Astrocyte (in vitro differentiated cells and primary cell): ENCODE measurements around the gene ENTPD8. TPM values are rescaled to one million over a fixed set of nuclear protein-coding genes. Genes with fewer than 3 reads are reported as not detected.

Experiments used
- DNase-seq: peaks from one replicate; pipeline ENCODE4 v3.0.0-alpha.2; 2010; ENCODE audit warnings: low read depth
- FAIRE-seq: peaks from 2 replicates; lab custom pipeline; 2011; peaks lifted over from hg19 to GRCh38; lab: Jason Lieb, UNC
- H2AFZ ChIP-seq: 2 replicates; pipeline ENCODE4 v1.6.0; 2012; ENCODE audit warnings: low read depth, low read length, inconsistent platforms
- H3K27ac ChIP-seq: 2 replicates; pipeline ENCODE4 v1.5.1; 2011; ENCODE audit warnings: low read depth, low read length, inconsistent platforms
- H3K27me3 ChIP-seq: 2 replicates; pipeline ENCODE4 v1.6.0; 2011; ENCODE audit warnings: low read length, inconsistent platforms; ENCODE audit not compliant: insufficient read depth
- H3K36me3 ChIP-seq: 2 replicates; pipeline ENCODE4 v1.5.1; 2011; ENCODE audit warnings: low read length, inconsistent platforms; ENCODE audit not compliant: insufficient read depth
- H3K4me1 ChIP-seq: 2 replicates; pipeline ENCODE4 v1.5.1; 2011; ENCODE audit warnings: low read length, inconsistent platforms; ENCODE audit not compliant: insufficient read depth
- H3K4me2 ChIP-seq: 2 replicates; pipeline ENCODE4 v1.6.0; 2012; ENCODE audit warnings: low read length, inconsistent platforms
- H3K4me3 ChIP-seq: 2 replicates; pipeline ENCODE4 v1.5.1; 2011; ENCODE audit warnings: low read depth, mild to moderate bottlenecking, low read length, inconsistent platforms; ENCODE audit not compliant: insufficient read depth
- H3K79me2 ChIP-seq: 2 replicates; pipeline ENCODE4 v1.6.0; 2012; ENCODE audit warnings: mild to moderate bottlenecking, low read length, inconsistent platforms; ENCODE audit not compliant: insufficient read depth
- H3K9ac ChIP-seq: 2 replicates; pipeline ENCODE4 v1.6.0; 2012; ENCODE audit warnings: mild to moderate bottlenecking, low read length, inconsistent platforms
- H3K9me3 ChIP-seq: 2 replicates; pipeline ENCODE4 v1.5.1; 2012; ENCODE audit warnings: low read depth, mild to moderate bottlenecking, low read length, inconsistent platforms; ENCODE audit not compliant: insufficient read depth
- H4K20me1 ChIP-seq: 2 replicates; pipeline ENCODE4 v1.6.0; 2012; ENCODE audit warnings: low read length, inconsistent platforms; ENCODE audit not compliant: insufficient read depth
- H3K27ac Mint-ChIP-seq: one replicate; pipeline ENCODE4 v1.8.0; 2021; ENCODE audit warnings: mild to moderate bottlenecking, mixed read lengths; ENCODE audit not compliant: unreplicated experiment
- H3K27me3 Mint-ChIP-seq: one replicate; pipeline ENCODE4 v1.8.0; 2021; ENCODE audit warnings: low read depth, mixed read lengths; ENCODE audit not compliant: unreplicated experiment
- H3K36me3 Mint-ChIP-seq: one replicate; pipeline ENCODE4 v1.8.0; 2021; ENCODE audit warnings: low read depth, mixed read lengths; ENCODE audit not compliant: unreplicated experiment
- H3K4me1 Mint-ChIP-seq: one replicate; pipeline ENCODE4 v1.8.0; 2021; ENCODE audit warnings: low read depth, mixed read lengths; ENCODE audit not compliant: unreplicated experiment
- H3K4me3 Mint-ChIP-seq: one replicate; pipeline ENCODE4 v1.8.0; 2021; ENCODE audit warnings: mild to moderate bottlenecking, moderate library complexity, mixed read lengths; ENCODE audit not compliant: unreplicated experiment
- H3K9me3 Mint-ChIP-seq: one replicate; pipeline ENCODE4 v1.8.0; 2021; ENCODE audit warnings: mild to moderate bottlenecking, mixed read lengths; ENCODE audit not compliant: unreplicated experiment
- CTCF ChIP-seq: IDR thresholded peaks from 2 replicates; pipeline ENCODE4 v1.5.1; 2011; ENCODE audit warnings: low read depth, mild to moderate bottlenecking, inconsistent platforms, low read length, moderate library complexity; ENCODE audit not compliant: insufficient read depth
- EZH2 ChIP-seq: IDR thresholded peaks from 2 replicates; pipeline ENCODE4 v1.6.1; 2012; ENCODE audit warnings: mild to moderate bottlenecking, low read length, inconsistent platforms; ENCODE audit not compliant: insufficient read depth
- total RNA-seq: library from RNA; stranded (reverse); gene quantifications from 2 replicates; pipeline ENCODE4 v1.2.1, GENCODE V29; 2021

The ENTPD8 gene
- total RNA-seq, 1 donor from 2014 or later: 0.11 TPM

DNA sequence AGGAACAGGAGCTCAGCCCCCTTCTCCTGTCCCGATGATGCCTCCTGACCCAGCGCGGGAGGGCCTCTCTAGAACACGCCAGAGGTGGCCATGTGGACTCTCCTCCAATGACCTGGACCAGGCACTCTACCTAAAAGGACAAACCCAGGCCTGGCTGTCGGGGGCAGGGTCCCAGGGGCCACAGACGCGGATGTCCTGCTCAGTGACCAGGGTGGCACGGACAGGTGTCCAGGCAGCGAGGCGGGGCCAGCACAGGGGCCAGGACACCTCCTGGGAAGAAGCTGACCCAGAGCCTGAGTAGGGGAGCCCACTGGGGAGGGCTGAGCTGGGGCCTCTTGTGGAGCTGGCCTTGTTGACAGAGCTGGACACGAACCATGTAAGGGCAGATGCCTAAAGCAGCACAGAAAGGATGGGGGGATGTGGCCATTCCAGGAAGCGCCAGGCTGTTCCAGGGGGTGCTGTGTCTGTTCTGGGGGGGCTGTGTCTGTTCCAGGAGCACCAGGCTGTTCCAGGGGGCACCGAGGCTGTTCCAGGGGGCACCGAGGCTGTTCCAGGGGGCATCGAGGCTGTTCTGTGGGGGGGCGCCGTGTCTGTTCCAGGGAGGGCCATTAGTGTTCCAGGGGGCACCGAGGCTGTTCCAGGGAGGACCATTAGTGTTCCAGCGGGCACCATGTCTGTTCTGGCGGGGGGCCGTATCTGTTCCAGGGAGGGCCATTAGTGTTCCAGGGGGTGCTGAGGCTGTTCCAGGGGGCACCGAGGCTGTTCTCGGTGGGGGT is 48.7 kb downstream of the ENTPD8 start:
- peaks cover 2% of the 10 kb centered on the region for H3K9me3 Mint-ChIP-seq
- H3K9me3 ChIP-seq: no peaks in the 10 kb centered on the region
- H3K27ac Mint-ChIP-seq: no peak overlapping the region
- no peak for TF ChIP-seq CTCF
- no peak for TF ChIP-seq EZH2
- no peak overlapping the region for H3K4me3 ChIP-seq
- no peak overlapping the region for H3K4me2 ChIP-seq
- no peak for DNase-seq
- no peaks in the 10 kb centered on the region for H3K36me3 ChIP-seq
- no peaks in the 10 kb centered on the region for H3K27me3 Mint-ChIP-seq
- no peak overlapping the region for H3K27ac ChIP-seq
- H3K4me1 ChIP-seq: peaks cover 6% of the 10 kb centered on the region
- no peaks in the 10 kb centered on the region for H3K27me3 ChIP-seq
- no peak overlapping the region for H3K9ac ChIP-seq
- H3K4me1 Mint-ChIP-seq: no peaks in the 10 kb centered on the region
- no peak overlapping the region for H3K4me3 Mint-ChIP-seq
- H3K79me2 ChIP-seq: no peaks in the 10 kb centered on the region
- peaks cover 7% of the 10 kb centered on the region for H4K20me1 ChIP-seq
- H3K36me3 Mint-ChIP-seq: peaks cover 5% of the 10 kb centered on the region
- no peak overlapping the region for H2AFZ ChIP-seq
- no peak for FAIRE-seq

DNA sequence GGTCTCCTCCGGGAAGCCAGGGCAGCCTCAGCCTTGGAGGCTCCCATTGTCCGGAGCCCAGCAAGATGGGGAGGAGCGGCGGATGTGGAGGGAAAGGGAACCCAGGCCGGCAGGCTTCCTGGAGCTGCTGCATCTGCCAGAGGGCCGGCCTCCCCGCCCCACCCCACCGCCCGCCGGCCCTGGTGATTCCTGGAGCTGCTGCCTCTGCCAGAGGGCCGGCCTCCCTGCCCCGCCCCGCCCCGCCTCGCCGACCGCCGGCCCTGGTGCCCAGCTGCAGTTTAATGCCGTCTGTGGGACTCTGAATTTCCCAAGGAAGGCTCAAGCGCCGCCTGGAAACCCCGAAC is 49.8 kb downstream of the ENTPD8 start:
- TF ChIP-seq CTCF: no peak
- Mint-ChIP-seq H3K27me3 (no peaks in the 10 kb centered on the region), H3K4me1 (no peaks in the 10 kb centered on the region), H3K36me3 (peaks cover 4% of the 10 kb centered on the region), H3K4me3 (no peak overlapping the region), H3K9me3 (no peaks in the 10 kb centered on the region), H3K27ac (no peak overlapping the region)
- no peaks in the 10 kb centered on the region for H4K20me1 ChIP-seq
- H2AFZ ChIP-seq: no peak overlapping the region
- peaks cover 2% of the 10 kb centered on the region for H3K4me1 ChIP-seq
- DNase-seq (no peak), FAIRE-seq (no peak)
- H3K9me3 ChIP-seq: no peaks in the 10 kb centered on the region
- no peak overlapping the region for H3K4me3 ChIP-seq
- no peak overlapping the region for H3K4me2 ChIP-seq
- H3K27ac ChIP-seq: no peak overlapping the region
- no peak overlapping the region for H3K9ac ChIP-seq
- H3K36me3 ChIP-seq: no peaks in the 10 kb centered on the region
- no peaks in the 10 kb centered on the region for H3K79me2 ChIP-seq
- no peaks in the 10 kb centered on the region for H3K27me3 ChIP-seq
